HG02973 (cell line): ENCODE results near the gene SH2D3A.
"Not testable (repeated sequence)": the region's sequence is repeated elsewhere in the genome, so short reads cannot be mapped to it uniquely, and the experiment has no call there.

ENCODE experiments used
- ATAC-seq: cut with Tn5 transposase; IDR thresholded peaks from one replicate; pipeline ENCODE4 v1.9.1; 2021; ENCODE audit warnings: moderate library complexity; ENCODE audit not compliant: unreplicated experiment

The SH2D3A gene

GRCh38 chr19:6710273-6711077, 56.8 kb downstream of the SH2D3A start:
- no peak for ATAC-seq

GRCh38 chr19:6709549-6709948, 57.7 kb downstream of the SH2D3A start:
- ATAC-seq, result no peak

- not testable (repeated sequence) for ATAC-seq
Measured at GRCh38 chr19:6708913-6709312, 58.3 kb downstream of the SH2D3A start.

DNA sequence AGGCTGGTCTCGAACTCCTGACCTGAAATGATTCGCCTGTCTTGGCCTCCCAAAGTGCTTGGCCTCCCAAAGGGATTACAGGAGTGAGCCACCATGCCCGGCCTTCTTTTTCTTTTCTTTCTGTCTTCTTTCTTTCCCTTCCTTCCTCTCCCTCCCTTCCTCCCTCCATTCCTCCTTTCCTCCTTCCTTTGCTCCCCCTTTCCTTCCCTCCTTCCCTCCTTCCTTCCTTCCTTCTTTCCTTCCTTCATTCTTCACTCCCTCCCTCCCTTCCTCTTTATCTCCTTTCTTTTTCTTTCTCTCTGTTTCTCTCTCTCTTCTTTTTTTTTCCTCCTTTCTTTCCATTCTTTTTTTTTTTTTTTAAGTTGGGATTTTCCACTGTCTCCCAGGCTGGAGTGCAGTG, 58.9 kb downstream of the SH2D3A start:
- no peak for ATAC-seq

DNA sequence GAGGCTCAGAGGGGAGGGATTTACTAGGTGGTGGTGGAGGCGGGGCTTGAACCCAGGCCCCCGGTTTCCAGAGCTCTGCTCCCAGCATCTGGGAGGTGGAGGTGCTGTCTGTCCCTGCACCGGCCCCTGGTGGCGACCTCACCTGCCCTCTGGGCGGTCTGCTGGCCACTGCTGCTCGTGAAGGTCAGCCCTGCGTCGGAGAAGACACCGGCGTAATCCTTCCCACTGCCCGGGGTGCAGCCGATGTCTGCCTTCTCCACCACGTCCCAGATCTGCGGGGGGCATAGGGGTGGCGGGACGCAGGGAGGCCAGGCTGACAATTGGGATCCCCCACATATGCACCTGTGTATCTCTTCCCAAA, 59.6 kb downstream of the SH2D3A start:
- ATAC-seq, result no peak

DNA sequence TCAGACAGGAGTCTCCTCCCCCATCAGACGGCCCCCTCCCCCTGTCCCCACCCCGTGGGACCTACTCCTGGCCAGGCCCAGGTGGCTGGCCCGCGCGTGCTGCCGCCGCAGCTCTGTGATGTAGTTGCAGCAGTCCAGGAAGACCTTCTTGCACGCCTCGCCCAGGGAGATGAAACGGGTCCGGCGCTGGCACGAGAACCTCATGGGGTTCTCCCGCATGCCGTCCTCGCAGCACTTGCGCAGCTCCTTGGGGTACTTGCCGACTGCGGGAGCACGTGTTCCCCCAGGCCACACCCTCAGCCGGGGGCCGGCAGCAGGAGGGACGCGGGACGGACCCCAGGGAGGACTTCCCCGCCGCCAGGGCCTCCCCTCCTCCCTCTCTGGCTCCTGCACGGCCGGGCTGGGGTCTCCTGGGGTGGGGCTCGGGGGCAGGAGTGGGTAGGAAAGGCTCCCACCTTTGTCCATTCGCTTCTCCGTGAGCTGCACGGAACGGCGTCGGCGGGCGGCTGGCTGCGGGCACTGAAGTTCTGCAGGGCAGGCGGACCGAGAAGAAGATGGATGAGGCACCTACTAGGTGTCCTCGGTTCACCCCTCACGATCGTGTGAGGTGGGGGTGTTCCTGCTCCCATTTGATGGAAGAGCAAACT, 60.1 kb downstream of the SH2D3A start:
- no peak for ATAC-seq

- ATAC-seq, result no peak
Measured at GRCh38 chr19:6706633-6706958, 60.6 kb downstream of the SH2D3A start.

- ATAC-seq, result no peak
Measured at GRCh38 chr19:6705931-6706632, 61.2 kb downstream of the SH2D3A start.
